Common myeloid progenitor, CD34-positive (primary cell): ENCODE results near the gene EIF2D.

ENCODE experiments used
- CTCF ChIA-PET: fragments of 350-600 bp; sonication (Branson Sonifier 250); formaldehyde crosslinking; loops from one replicate; lab custom pipeline; 2021; ENCODE audit warnings: antibody characterized with exemption; lab: Charles Lee
- POLR2A ChIA-PET: fragments of 350-600 bp; sonication (Branson Sonifier 250); formaldehyde crosslinking; loops from one replicate; lab custom pipeline; 2021; ENCODE audit warnings: antibody characterized with exemption; lab: Charles Lee
- DNase-seq, 3 donors: peaks; one replicate each; pipeline versions ENCODE4 v3.0.0 to v3.0.0-alpha.2; 2013
- H3K27ac ChIP-seq, 2 experiments: 1 replicate in 1 of 2; 2 replicates in 1 of 2; pipeline ENCODE4 v1.7.0; 2013; ENCODE audit warnings: inconsistent platforms in 2 of 2, low read length in 2 of 2, mild to moderate bottlenecking in 2 of 2, low read depth in 1 of 2, moderate library complexity in 1 of 2; ENCODE audit not compliant: severe bottlenecking in 2 of 2, insufficient read depth in 1 of 2, poor library complexity in 1 of 2
- H3K27me3 ChIP-seq, 5 experiments: replicated peaks in 2 of 5; 1 replicate in 3 of 5; 2 replicates in 2 of 5; pipeline versions ENCODE4 v1.6.1 to v1.7.0; 2013; ENCODE audit warnings: low read length in 4 of 5, mild to moderate bottlenecking in 2 of 5, moderate library complexity in 2 of 5, inconsistent platforms in 1 of 5; ENCODE audit not compliant: insufficient read depth in 5 of 5, control insufficient read depth in 4 of 5
- H3K36me3 ChIP-seq, 4 experiments: 1 replicate in 2 of 4; 2 replicates in 2 of 4; pipeline versions ENCODE4 v1.6.1 to v1.7.0; 2013; ENCODE audit warnings: low read length in 3 of 4, control low read depth in 1 of 4, mild to moderate bottlenecking in 1 of 4; ENCODE audit not compliant: control insufficient read depth in 4 of 4, insufficient read depth in 4 of 4
- H3K4me1 ChIP-seq, 4 experiments: 1 replicate in 3 of 4; 2 replicates in 1 of 4; pipeline versions ENCODE4 v1.6.1 to v1.7.1; 2013; ENCODE audit warnings: low read length in 3 of 4, mild to moderate bottlenecking in 3 of 4, control low read depth in 1 of 4, inconsistent platforms in 1 of 4, moderate library complexity in 1 of 4; ENCODE audit not compliant: control insufficient read depth in 4 of 4, insufficient read depth in 4 of 4; ENCODE audit errors: control extremely low read depth in 1 of 4
- H3K4me3 ChIP-seq, 7 experiments: 1 replicate in 4 of 7; 2 replicates in 3 of 7; pipeline versions ENCODE4 v1.5.1 to v1.7.0; 2013; ENCODE audit warnings: mild to moderate bottlenecking in 7 of 7, low read length in 6 of 7, moderate library complexity in 6 of 7, inconsistent platforms in 2 of 7, low read depth in 2 of 7, control low read depth in 1 of 7; ENCODE audit not compliant: insufficient read depth in 4 of 7, control insufficient read depth in 1 of 7; ENCODE audit errors: extremely low read depth in 1 of 7
- H3K9me3 ChIP-seq, 5 experiments: 1 replicate in 4 of 5; 2 replicates in 1 of 5; pipeline versions ENCODE4 v1.6.1 to v1.7.1; 2013; ENCODE audit warnings: low read length in 4 of 5, mild to moderate bottlenecking in 2 of 5, inconsistent platforms in 1 of 5, low read depth in 1 of 5, moderate library complexity in 1 of 5; ENCODE audit not compliant: control insufficient read depth in 4 of 5, insufficient read depth in 2 of 5; ENCODE audit errors: control extremely low read depth in 1 of 5
- WGBS: methylation state at CpG from one replicate; pipeline ENCODE4 v1.1.5; 2013; ENCODE audit not compliant: insufficient coverage; 5-methylcytosine and 5-hydroxymethylcytosine counted together

Gene EIF2D

GRCh38 chr1:206580438-206581113 is 31.7 kb downstream of the EIF2D start:
- peaks cover 27 to 76% (median 55%) of the 10 kb centered on the region in 4 experiments for H3K4me1 ChIP-seq

GRCh38 chr1:206579747-206580437 is 32.4 kb downstream of the EIF2D start:
- peak; percentile 94 to 98 (median 97) for DNase-seq
- CTCF ChIA-PET, result interaction anchor here (0.8 to 19.1 kb wide), 14 partner anchors 20 to 103 kb away, joined by 3 to 395 read pairs (median 4); partner anchors contain the start of gene RASSF5
- H3K4me1 ChIP-seq, result peaks cover 31 to 83% (median 62%) of the 10 kb centered on the region in 4 experiments
- no peaks in the 10 kb centered on the region for H3K9me3 ChIP-seq
- 38% methylated on average over 9 of the region's 11 CpGs for WGBS
- POLR2A ChIA-PET, result interaction anchor here (1.1 to 2.5 kb wide), 3 partner anchors 11 to 23 kb away, joined by 4 to 12 read pairs (median 6); no protein-coding TSS in a partner anchor
- H3K4me3 ChIP-seq, result peak overlapping the region in 2 of 7 experiments; percentile 1 to 46
- peaks cover 3 to 34% (median 13%) of the 10 kb centered on the region in 4 experiments for H3K36me3 ChIP-seq
- no peaks in the 10 kb centered on the region for H3K27me3 ChIP-seq
- peak overlapping the region; percentile 55 to 82 for H3K27ac ChIP-seq

More at GRCh38 chr1:206580438-206581113, 31.7 kb downstream of the EIF2D start:
- H3K27me3 ChIP-seq, result no peaks in the 10 kb centered on the region
- POLR2A ChIA-PET, result interaction anchor here (0.8 to 2.5 kb wide), 4 partner anchors 12 to 24 kb away, joined by 3 to 12 read pairs (median 5); no protein-coding TSS in a partner anchor
- CTCF ChIA-PET, result interaction anchor here (0.6 to 19.1 kb wide), 18 partner anchors 20 to 401 kb away, joined by 3 to 395 read pairs (median 4); partner anchors contain the start of gene RASSF5
- H3K4me3 ChIP-seq, result peak overlapping the region in 3 of 7 experiments; percentile 1 to 46 (median 13)
- 91% methylated on average over 8 of the region's 8 CpGs for WGBS
- no peak for DNase-seq
- H3K27ac ChIP-seq, result peak overlapping the region; percentile 14 to 82
- H3K36me3 ChIP-seq, result peaks cover 8 to 41% (median 19%) of the 10 kb centered on the region in 4 experiments
- H3K9me3 ChIP-seq, result no peaks in the 10 kb centered on the region

GRCh38 chr1:206578978-206579374 is 33.3 kb downstream of the EIF2D start:
- CTCF ChIA-PET, result interaction anchor here (0.7 to 19.1 kb wide), 9 partner anchors 19 to 99 kb away, joined by 3 to 395 read pairs (median 4); no protein-coding TSS in a partner anchor
- WGBS, result 100% methylated on average over 3 of the region's 4 CpGs

GRCh38 chr1:206578068-206578977 is 33.9 kb downstream of the EIF2D start:
- no peaks in the 10 kb centered on the region for H3K9me3 ChIP-seq
- CTCF ChIA-PET, result interaction anchor here (0.7 to 19.1 kb wide), 10 partner anchors 18 to 101 kb away, joined by 3 to 395 read pairs (median 4); no protein-coding TSS in a partner anchor
- H3K27ac ChIP-seq, result no peak overlapping the region
- POLR2A ChIA-PET, result interaction anchor here (1.2 kb wide), 1 partner anchor 19 kb away, joined by 5 read pairs; no protein-coding TSS in a partner anchor
- peaks cover 0 to 21% (median 3%) of the 10 kb centered on the region in 4 experiments for H3K36me3 ChIP-seq
- no peak for DNase-seq
- H3K4me3 ChIP-seq, result no peak overlapping the region
- 96% methylated on average over 8 of the region's 10 CpGs for WGBS
- H3K27me3 ChIP-seq, result no peaks in the 10 kb centered on the region
- peaks cover 36 to 95% (median 72%) of the 10 kb centered on the region in 4 experiments for H3K4me1 ChIP-seq

More at GRCh38 chr1:206578978-206579374, 33.3 kb downstream of the EIF2D start:
- DNase-seq, result no peak
- peaks cover 36 to 92% (median 71%) of the 10 kb centered on the region in 4 experiments for H3K4me1 ChIP-seq
- peaks cover 0 to 27% (median 6%) of the 10 kb centered on the region in 4 experiments for H3K36me3 ChIP-seq
- POLR2A ChIA-PET, result no interaction called here
- no peaks in the 10 kb centered on the region for H3K9me3 ChIP-seq
- peak overlapping the region in 1 of 2 experiments; percentile 82 for H3K27ac ChIP-seq
- no peak overlapping the region for H3K4me3 ChIP-seq
- no peaks in the 10 kb centered on the region for H3K27me3 ChIP-seq

GRCh38 chr1:206577626-206578025 is 34.6 kb downstream of the EIF2D start:
- POLR2A ChIA-PET, result interaction anchor here (1.2 kb wide), 1 partner anchor 18 kb away, joined by 5 read pairs; no protein-coding TSS in a partner anchor
- CTCF ChIA-PET, result interaction anchor here (0.8 to 19.1 kb wide), 7 partner anchors 17 to 98 kb away, joined by 3 to 395 read pairs (median 4); no protein-coding TSS in a partner anchor
- DNase-seq, result no peak

More at GRCh38 chr1:206577626-206578025, 34.6 kb downstream of the EIF2D start:
- peaks cover 0 to 14% (median 1%) of the 10 kb centered on the region in 4 experiments for H3K36me3 ChIP-seq
- H3K27me3 ChIP-seq, result no peaks in the 10 kb centered on the region
- H3K4me3 ChIP-seq, result no peak overlapping the region
- 100% methylated on average over 1 of the region's 4 CpGs for WGBS
- no peaks in the 10 kb centered on the region for H3K9me3 ChIP-seq
- peaks cover 36 to 93% (median 69%) of the 10 kb centered on the region in 4 experiments for H3K4me1 ChIP-seq
- no peak overlapping the region for H3K27ac ChIP-seq
